HG02763 (cell line): ENCODE results near the gene PAX5.
A peak's percentile ranks its signal among the peaks of the same experiment; 100 is the strongest.

Source experiments
- ATAC-seq: cut with Tn5 transposase; IDR thresholded peaks from one replicate; pipeline ENCODE4 v1.9.1; 2021; ENCODE audit warnings: mild to moderate bottlenecking, moderate library complexity; ENCODE audit not compliant: unreplicated experiment

Gene PAX5

DNA sequence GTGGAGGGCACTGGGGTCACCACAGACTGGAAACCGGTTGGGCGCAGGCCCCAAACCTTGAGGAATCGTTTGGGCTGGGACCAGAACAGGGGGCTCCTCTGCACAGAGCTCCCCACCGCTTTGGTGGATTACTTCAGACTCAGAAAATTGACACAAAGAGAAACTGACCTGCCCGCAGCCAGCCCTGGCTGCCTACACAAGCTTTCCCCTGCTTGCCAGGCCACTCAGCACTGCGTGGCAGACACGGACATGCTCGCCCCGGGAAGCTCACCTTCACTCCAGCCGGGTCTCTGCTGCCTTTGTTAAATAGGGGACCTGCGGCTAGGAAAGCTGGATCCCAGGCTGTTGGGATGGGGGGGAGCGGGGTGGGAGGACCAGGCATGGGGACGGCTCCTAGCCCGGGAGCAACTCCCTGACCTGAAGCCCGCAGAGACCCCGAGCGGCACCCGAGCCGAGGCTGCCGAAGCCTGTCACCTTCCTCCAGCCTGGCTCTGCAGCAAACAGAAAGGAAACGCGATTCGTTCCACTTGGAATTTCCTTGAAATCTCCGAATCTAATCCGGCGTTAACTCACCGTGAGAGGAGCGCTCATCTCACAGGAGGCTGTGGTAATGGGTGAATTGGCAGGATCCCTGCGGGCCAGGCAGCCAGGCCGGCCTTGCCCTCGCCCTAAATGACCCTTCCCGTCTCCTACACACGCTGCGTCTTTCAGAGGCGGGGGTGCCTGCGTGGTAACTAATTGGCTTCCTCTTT, 8.8 kb downstream of the PAX5 start:
- no peak for ATAC-seq

- no peak for ATAC-seq
Observed at GRCh38 chr9:37017546-37017945, 16.5 kb downstream of the PAX5 start.

GRCh38 chr9:37011530-37011929, 22.5 kb downstream of the PAX5 start:
- no peak for ATAC-seq

DNA sequence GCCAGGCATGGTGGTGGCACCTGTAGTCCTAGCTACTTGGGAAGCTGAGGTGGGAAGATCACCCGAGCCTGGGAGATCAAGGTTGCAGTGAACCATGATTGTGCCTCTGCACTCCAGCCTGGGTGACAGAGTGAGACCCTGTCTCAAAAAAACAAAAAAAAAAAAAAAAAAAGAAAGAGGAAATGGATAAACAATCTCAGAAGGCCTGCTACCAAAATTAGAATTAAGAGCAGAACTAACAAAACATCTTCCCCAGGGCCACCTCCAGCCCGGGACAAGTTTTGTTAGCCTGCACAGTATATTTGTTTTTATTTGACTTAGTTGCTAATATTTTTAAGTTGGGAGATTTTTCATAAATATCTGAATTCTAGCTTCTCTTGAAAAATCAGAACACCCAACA, 23.1 kb downstream of the PAX5 start:
- no peak for ATAC-seq

DNA sequence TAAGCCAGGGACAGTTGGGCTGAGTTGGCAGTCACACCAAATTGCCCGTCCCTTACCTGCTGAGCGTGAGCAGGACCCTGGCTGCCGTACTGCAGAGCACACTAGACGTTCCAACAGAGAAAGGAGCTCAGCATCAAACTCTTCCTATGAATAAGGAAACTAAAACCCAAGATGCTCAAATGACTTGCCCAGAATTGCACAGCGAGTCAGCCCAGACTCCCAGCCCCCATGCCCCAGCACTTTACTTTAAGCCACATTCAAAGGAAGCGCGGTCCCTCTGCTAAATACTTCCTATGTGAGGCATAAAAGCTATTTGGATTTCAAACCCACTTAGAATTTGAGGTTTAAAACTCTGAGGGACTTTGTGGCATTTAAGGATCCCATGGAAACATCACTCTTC, 23.9 kb downstream of the PAX5 start:
- ATAC-seq: peak; percentile 37

GRCh38 chr9:37007295-37007694, 26.8 kb downstream of the PAX5 start:
- ATAC-seq: no peak

GRCh38 chr9:37005517-37006140, 28.4 kb downstream of the PAX5 start:
- no peak for ATAC-seq

DNA sequence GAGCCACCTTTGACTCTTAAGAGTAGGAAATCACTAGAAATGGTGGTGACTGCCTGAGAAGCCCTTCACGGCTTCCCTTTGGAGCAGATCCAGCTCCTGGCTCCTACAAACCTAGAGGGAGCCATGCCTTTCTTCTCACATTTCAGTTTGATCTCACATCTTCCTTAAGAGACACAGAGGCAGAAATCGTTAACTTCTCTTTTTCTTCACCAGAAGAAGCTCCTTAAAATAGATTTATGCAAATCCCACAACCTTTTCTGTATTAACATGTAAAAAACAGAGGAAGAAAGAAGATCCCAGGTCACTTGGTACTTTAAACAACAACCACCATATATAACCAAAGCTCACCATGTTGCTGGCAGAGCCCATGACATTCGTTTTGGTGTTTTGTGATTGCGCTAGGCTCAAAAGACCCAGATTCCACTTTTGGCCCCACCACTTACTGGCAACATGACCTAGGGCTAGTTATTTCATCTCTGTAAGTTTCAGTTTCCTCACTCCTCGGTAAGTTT, 29.6 kb downstream of the PAX5 start:
- ATAC-seq: no peak

GRCh38 chr9:37002413-37003217, 31.5 kb downstream of the PAX5 start:
- no peak for ATAC-seq

DNA sequence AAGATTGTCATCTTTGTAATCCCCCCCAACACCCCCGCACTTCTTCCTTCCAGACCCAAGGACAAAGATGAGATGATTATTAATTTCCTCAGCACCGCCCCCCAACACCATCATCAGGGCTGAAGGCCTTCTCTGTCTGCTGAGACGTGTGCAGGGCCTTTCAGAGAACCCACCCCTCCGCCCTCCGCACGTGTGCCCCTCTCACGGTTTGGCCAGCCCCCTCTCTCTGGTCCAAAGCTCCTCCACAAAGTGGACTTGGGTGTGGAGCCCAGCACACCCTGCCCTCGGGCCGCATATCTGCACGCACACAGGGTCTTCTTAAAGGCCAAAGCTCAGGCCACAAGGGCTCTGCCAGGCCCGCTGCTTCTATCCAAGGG, 32.0 kb downstream of the PAX5 start:
- ATAC-seq: no peak

DNA sequence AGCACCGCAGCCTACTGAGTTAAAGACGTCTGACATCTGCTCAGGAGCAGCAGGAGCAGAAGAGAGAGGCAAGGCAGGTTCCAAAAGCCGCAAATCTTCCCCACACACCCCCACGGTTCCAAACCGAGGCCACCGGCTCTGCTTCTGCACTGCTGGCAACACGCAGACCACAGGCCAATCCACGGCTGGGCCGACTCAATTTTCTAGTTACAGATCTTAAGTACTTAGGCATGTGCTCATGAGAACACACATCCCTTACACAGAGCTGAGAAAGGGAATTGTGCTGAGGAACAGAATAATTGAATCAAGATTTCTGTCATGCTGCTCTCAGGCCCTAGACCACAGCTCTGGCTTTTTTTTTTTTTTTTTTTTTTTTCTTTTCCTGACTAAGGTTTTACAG, 32.6 kb downstream of the PAX5 start:
- no peak for ATAC-seq

- no peak for ATAC-seq
Observed at GRCh38 chr9:36999728-37000333, 34.2 kb downstream of the PAX5 start.

GRCh38 chr9:36997414-36997813, 36.7 kb downstream of the PAX5 start:
- ATAC-seq: no peak

DNA sequence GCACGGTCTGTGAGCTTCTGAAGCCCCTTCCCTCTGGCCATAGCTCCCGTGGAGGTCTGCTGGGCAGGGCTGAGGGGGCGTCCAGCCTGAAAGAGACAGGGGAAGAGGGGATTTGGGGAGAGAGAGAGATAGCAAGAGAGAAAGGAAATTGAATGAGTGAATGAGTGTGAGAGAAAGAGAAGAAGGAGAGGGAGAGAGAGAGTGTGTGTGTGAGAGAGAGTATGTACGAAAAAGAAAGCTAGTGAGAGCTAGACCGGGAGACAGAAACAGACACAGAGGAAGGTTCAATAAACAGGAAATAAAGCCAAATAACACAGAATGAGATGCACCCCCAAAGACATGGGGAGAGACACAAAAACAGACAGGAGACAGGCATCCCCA, 37.4 kb downstream of the PAX5 start:
- ATAC-seq: no peak

GRCh38 chr9:36995927-36996705, 38.0 kb downstream of the PAX5 start:
- ATAC-seq: no peak

DNA sequence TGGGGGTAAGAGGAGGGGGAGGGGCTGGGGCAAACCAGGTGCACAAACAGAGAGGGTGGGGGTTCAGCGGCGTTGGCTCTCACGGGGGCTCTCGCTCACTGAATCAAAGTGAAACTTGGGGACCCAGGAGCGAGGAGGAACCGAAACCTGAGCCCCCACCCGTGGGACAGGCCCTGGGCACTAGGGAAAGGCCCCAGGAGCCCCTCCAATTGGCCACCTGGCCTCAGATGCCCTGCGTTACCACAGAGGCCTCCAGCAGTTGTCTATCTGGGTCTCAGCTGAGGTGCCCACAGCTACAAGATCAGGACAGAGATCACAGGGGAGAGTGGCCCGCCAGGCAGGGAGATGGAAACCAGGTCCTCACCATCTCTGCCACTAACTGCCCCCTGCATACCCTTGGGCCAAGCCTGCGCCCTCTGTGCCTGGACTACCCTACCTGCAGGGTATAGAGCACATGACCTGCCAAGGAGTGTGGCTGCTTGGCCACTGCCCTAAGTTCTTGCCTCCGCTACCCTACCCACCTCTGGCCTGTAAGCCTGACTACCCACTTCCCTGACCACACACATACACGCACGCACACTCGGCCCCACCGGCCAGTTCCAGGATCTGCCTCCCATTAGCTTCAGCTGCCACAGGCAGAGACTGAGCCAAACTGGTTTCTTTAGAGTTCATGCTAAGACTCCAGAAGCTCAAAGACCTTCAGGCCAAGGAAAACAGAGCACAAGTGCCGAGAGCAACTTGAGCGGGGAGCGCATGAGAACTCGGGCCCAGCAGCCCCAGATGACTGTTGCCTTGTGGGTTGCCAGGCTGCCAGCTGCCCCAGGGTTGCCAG, 39.9 kb downstream of the PAX5 start:
- ATAC-seq: peak; percentile 50

- no peak for ATAC-seq
Observed at GRCh38 chr9:36992501-36993316, 41.4 kb downstream of the PAX5 start.

GRCh38 chr9:36991516-36992134, 42.4 kb downstream of the PAX5 start:
- ATAC-seq: no peak
